22Rv1 (cell line): ENCODE data around the gene RNF181.
A peak's percentile ranks its signal among the peaks of the same experiment; 100 is the strongest.

ENCODE experiments used
- H3K27ac ChIP-seq: fragments of 450-650 bp; 2 replicates; pipeline ENCODE4 v1.5.1; 2017
- ZFX ChIP-seq: fragments of 450-650 bp; IDR thresholded peaks from 2 replicates; pipeline ENCODE4 v1.6.1; 2017; ENCODE audit warnings: antibody characterized with exemption, borderline replicate concordance
- TF ChIP-seq, protein P1 (sequence below): fragments of 450-650 bp; IDR thresholded peaks from 2 replicates; pipeline ENCODE4 v1.5.1; 2017; ENCODE audit warnings: mild to moderate bottlenecking

RNF181 gene, protein sequence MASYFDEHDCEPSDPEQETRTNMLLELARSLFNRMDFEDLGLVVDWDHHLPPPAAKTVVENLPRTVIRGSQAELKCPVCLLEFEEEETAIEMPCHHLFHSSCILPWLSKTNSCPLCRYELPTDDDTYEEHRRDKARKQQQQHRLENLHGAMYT

DNA sequence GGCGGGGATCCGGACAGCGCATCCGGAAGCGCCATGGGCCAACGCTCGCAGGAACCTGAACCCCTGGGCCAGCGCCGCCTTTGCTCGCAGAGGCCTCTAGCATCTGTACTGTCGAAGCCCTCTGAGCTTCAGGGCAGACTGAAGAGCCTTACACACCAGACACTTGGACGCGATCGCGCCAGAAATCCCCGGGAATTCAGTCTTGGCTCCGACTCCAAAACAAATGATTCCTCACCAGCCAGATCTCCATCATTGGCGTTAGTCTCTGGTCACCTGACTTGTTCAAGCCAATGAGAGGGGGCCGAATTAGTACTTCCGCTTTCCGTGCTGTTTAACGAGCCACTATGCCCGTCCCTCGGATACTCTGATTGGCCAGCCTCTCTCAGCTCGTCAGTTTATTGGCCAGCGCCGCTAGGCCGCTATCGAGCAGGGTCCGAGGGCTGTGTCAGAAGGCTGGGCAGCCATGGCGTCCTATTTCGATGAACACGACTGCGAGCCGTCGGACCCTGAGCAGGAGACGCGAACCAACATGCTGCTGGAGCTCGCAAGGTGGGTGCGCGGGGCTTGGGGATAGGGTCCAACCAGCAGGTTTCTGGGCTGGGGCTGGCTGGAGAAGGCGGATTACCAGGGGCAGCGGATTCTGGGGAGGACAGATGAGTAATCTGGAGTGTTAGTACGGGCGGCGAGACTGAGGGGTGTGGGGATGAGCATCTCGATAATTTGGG lies at the start of gene RNF181:
Gene RNF181 (plus strand): TSS at position 445 of the 725 bp plus-strand sequence. CDS start 19 bp downstream, at position 464.
- TF ChIP-seq, protein P1, sequence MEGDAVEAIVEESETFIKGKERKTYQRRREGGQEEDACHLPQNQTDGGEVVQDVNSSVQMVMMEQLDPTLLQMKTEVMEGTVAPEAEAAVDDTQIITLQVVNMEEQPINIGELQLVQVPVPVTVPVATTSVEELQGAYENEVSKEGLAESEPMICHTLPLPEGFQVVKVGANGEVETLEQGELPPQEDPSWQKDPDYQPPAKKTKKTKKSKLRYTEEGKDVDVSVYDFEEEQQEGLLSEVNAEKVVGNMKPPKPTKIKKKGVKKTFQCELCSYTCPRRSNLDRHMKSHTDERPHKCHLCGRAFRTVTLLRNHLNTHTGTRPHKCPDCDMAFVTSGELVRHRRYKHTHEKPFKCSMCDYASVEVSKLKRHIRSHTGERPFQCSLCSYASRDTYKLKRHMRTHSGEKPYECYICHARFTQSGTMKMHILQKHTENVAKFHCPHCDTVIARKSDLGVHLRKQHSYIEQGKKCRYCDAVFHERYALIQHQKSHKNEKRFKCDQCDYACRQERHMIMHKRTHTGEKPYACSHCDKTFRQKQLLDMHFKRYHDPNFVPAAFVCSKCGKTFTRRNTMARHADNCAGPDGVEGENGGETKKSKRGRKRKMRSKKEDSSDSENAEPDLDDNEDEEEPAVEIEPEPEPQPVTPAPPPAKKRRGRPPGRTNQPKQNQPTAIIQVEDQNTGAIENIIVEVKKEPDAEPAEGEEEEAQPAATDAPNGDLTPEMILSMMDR: no peak
- no peak for TF ChIP-seq ZFX
- peak within 1 kb of the TSS; percentile 86 for H3K27ac ChIP-seq

DNA sequence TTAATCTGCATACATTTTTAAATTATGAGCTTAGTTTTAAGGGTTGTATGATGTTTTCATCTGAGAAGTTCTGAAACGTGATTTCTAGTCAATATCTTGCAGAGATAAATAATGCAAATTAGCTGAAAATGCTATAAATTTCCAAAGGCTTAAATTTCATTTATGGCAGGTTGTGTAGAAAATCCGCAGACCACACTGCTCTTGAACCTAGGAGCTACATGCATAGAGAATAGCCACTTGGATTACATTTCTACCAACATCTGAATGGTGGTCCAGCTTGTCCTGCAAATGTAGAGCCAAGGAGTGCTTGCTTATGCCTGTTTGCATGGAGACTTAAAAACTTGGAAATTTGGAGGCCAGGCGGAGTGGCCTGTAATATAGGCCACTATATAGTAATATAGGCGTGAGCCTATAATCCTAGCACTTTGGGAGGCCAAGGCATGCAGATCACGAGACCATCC lies 49.7 kb upstream of the RNF181 start:
- H3K27ac ChIP-seq: peak overlapping the region; percentile 71
- TF ChIP-seq, protein P1: no peak
- TF ChIP-seq ZFX: no peak

DNA sequence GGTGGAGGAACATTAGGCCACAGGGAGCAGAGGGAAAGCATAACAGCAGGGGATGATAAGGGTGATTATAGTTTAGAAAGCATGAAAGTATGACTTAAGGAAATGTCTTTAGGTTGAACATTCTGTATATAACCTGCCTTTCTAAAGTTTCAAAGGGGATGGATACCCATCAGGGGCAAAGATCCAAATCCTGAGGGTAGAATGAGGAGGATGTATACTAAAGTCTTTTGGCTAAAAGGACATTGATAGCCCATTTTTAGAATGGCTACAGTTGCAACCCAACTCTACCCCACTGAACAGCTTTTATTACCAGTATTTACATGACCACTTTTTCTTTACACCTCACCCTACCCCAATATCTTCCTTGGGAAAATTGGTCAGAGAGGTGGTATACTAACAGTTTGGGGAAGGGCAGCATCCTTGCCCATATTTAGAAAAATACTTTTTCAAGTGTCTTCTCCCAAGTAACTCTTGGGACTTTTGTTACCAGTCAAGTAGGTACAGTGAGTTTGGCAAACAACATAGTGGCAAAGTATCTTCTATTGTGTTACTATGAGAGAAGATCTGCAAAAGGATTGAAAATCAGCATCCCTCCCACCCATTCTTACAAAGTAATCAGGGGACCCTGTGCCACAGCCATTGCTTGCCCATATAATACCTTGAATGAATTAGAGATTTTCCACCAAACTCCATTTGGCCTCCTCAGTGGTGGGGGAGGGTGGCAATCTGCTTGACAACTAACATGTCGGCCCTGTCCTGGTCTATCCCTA lies 48.3 kb upstream of the RNF181 start:
- TF ChIP-seq ZFX: no peak
- TF ChIP-seq, protein P1: no peak
- H3K27ac ChIP-seq: peak overlapping the region; percentile 71

DNA sequence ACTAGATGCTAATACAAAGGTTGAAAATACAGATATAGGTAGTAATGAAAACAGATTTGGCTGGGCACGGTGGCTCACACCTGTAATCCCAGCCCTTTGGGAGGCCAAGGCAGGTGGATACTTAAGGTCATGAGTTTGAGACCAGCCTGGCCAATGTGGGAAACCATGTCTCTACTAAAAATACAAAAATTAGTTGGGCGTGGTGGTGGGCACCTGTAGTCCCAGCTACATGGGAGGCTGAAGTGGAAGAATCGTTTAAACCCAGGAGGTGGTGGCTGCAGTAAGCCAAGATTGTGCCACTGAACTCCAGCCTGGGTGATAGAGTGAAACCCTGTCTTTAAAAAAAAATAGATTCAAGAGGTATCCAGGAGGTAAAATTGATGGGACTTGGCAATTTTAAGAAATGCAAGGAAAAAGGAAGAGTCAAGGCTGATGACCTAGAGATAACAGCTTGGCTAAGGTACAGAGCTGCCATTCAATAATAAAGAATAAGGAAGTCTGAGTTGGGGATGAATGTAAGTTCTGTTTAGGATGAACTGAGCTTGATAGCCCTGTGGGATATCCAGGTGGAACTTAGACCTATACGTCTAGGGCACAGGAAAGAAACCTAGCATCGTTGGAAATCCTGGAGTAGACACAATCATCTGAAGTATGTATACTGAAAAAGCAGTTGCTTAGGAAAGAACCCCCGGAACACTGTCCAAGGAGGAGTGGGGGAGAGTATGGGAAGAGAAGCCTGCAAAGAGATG lies 47.5 kb upstream of the RNF181 start:
- TF ChIP-seq ZFX: no peak
- TF ChIP-seq, protein P1: no peak
- H3K27ac ChIP-seq: peak overlapping the region; percentile 71

DNA sequence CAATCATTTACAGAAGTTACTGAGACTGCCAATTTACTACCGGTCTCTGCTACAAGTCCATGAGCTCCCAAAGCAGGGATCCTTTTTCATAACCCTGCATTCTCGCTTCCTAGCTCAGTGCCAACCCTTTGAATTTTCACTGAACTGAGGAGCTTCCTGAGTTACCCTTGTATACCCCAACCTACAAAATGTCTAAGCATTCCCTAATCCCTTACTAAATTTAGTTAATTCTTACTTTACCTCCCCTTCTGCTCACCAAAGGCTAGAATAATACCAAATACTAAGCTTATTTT lies 47.0 kb upstream of the RNF181 start:
- H3K27ac ChIP-seq: peak overlapping the region; percentile 71
- TF ChIP-seq ZFX: no peak
- TF ChIP-seq, protein P1: no peak

DNA sequence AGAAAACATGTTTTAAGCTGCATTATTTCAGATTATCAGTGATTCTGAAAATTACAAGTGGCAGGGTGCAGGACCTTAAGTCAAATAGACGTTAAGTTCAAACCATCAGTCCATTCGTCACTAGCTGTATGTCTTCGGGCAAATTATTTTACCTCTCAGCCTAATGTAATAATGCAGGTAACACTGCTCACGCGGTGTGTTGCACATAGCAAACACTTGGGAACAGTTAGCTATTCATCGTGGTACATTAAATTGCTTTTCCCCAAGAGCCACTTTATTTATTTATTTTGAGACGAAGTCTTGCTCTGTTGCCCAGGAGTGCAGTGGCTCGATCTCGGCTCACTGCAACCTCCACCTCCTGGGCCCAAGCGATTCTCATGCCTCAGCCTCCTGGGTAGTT lies 46.5 kb upstream of the RNF181 start:
- no peak for TF ChIP-seq ZFX
- TF ChIP-seq, protein P1: no peak
- peak overlapping the region; percentile 71; the same call in 1 of the 2 replicates for H3K27ac ChIP-seq
